Sciatic nerve (tissue), 2 donors: Measurements from ENCODE around the gene VSIG10L. TPM values are rescaled to one million over a fixed set of nuclear protein-coding genes. Genes with fewer than 3 reads are reported as not detected.

Source experiments
- ATAC-seq: fragments of 200-7000 bp; cut with Tn5 transposase; one replicate; pipeline ENCODE4 v1.9.1; 2020; ENCODE audit warnings: mild to moderate bottlenecking, moderate library complexity
- DNase-seq: peaks from one replicate; pipeline ENCODE4 v3.0.0-alpha.2; 2020; ENCODE audit warnings: low spot score
- intact Hi-C: fragments of 100-400 bp; cut with DNase I; formaldehyde crosslinking; loops from one replicate; pipeline ENCODE4 v1.14.2; 2022
- total RNA-seq: library from RNA; stranded (reverse); fragmentation: NEBNext Ultra II Directional; extraction: Animal tissue kit (Norgen Biotek cat#: 25700); gene quantifications from one replicate; pipeline ENCODE4 v1.2.1, GENCODE V29; 2021
- donor health status: DM: no; HTN: no; CAD: no.
- donor health status: DM: no; HTN: no; CAD: no.

The VSIG10L gene
- total RNA-seq, 1 donor from 2014 or later, result 1.8 TPM

- DNase-seq (no peak), ATAC-seq (peak; percentile 49)
- intact Hi-C loops, result no loop called here
Observed at GRCh38 chr19:51324167-51324481, 17.8 kb downstream of the VSIG10L start.

GRCh38 chr19:51323481-51324166, 18.3 kb downstream of the VSIG10L start:
- DNase-seq (no peak), ATAC-seq (no peak)
- intact Hi-C loops, result no loop called here

- no peak for ATAC-seq
- intact Hi-C loops, result no loop called here
- no peak for DNase-seq
Observed at GRCh38 chr19:51321799-51322198, 20.1 kb downstream of the VSIG10L start.

- no peak for ATAC-seq
Observed at GRCh38 chr19:51320280-51320657, 21.7 kb downstream of the VSIG10L start.

GRCh38 chr19:51319649-51320279, 22.2 kb downstream of the VSIG10L start:
- intact Hi-C loops, result no loop called here
- no peak for DNase-seq
- ATAC-seq, result no peak

More at GRCh38 chr19:51320280-51320657, 21.7 kb downstream of the VSIG10L start:
- DNase-seq, result no peak
- intact Hi-C loops, result no loop called here

- intact Hi-C loops, result no loop called here
- ATAC-seq (no peak), DNase-seq (no peak)
Observed at GRCh38 chr19:51318687-51319648, 23.0 kb downstream of the VSIG10L start.

- no peak for DNase-seq
- intact Hi-C loops, result no loop called here
- ATAC-seq, result no peak
Observed at GRCh38 chr19:51317968-51318367, 24.0 kb downstream of the VSIG10L start.

GRCh38 chr19:51317376-51317775, 24.6 kb downstream of the VSIG10L start:
- no peak for DNase-seq
- intact Hi-C loops, result no loop called here
- ATAC-seq, result no peak

GRCh38 chr19:51316688-51317087, 25.3 kb downstream of the VSIG10L start:
- DNase-seq, result no peak
- ATAC-seq, result no peak
- intact Hi-C loops, result no loop called here

- ATAC-seq, result no peak
- DNase-seq, result no peak
Observed at GRCh38 chr19:51311351-51312257, 30.3 kb downstream of the VSIG10L start, which contains the start of gene IGLON5. Gene IGLON5, plus strand, starts transcription at chr19:51311644. Its CDS starts 204 bp downstream, at chr19:51311848.

GRCh38 chr19:51305479-51305878, 36.5 kb downstream of the VSIG10L start:
- ATAC-seq (no peak), DNase-seq (no peak)
- intact Hi-C loops, result no loop called here

More at GRCh38 chr19:51311351-51312257, 30.3 kb downstream of the VSIG10L start, which contains the start of gene IGLON5:
- intact Hi-C loops, result no loop called here

- intact Hi-C loops, result no loop called here
- DNase-seq (no peak), ATAC-seq (no peak)
Observed at GRCh38 chr19:51301266-51301665, 40.7 kb downstream of the VSIG10L start.

- intact Hi-C loops, result no loop called here
- DNase-seq, result no peak
- ATAC-seq, result no peak
Observed at GRCh38 chr19:51297406-51297805, 44.5 kb downstream of the VSIG10L start.

- intact Hi-C loops, result no loop called here
Observed at GRCh38 chr19:51296336-51297093, 45.4 kb downstream of the VSIG10L start.

GRCh38 chr19:51295382-51296126, 46.4 kb downstream of the VSIG10L start:
- ATAC-seq (no peak), DNase-seq (no peak)
- intact Hi-C loops, result no loop called here

More at GRCh38 chr19:51296336-51297093, 45.4 kb downstream of the VSIG10L start:
- DNase-seq (no peak), ATAC-seq (no peak)

- no peak for ATAC-seq
- intact Hi-C loops, result no loop called here
Observed at GRCh38 chr19:51294977-51295375, 47.0 kb downstream of the VSIG10L start.

GRCh38 chr19:51294211-51294976, 47.5 kb downstream of the VSIG10L start:
- ATAC-seq (no peak), DNase-seq (no peak)
- intact Hi-C loops, result no loop called here

More at GRCh38 chr19:51294977-51295375, 47.0 kb downstream of the VSIG10L start:
- no peak for DNase-seq
